Measurements from ENCODE around the gene FAM187B. TPM values are rescaled to one million over a fixed set of nuclear protein-coding genes. Genes with fewer than 3 reads are reported as not detected.
"Not testable (repeated sequence)": the region's sequence is repeated elsewhere in the genome, so short reads cannot be mapped to it uniquely, and the experiment has no call there.

Gene FAM187B
- total RNA-seq, 1 donor from 2014 or later: not detected

- Mint-ChIP-seq H3K4me1 (ENCODE audit: low read depth) (peaks cover 70% of the 10 kb centered on the region), H3K36me3 (ENCODE audit: low read depth) (peaks cover 4% of the 10 kb centered on the region), H3K4me3 (ENCODE audit: low read depth) (no peak overlapping the region), H3K27ac (no peak overlapping the region), H3K9me3 (peaks cover 4% of the 10 kb centered on the region), H3K27me3 (ENCODE audit: low read depth) (no peaks in the 10 kb centered on the region)
- no peak for DNase-seq (ENCODE audit: low spot score)
- intact Hi-C loops (cut with micrococcal nuclease): loop anchor here (5.0 kb wide), 1 partner anchor 58 kb away; the partner anchor contains the start of gene USF2
Observed at GRCh38 chr19:35209646-35210045, 18.9 kb downstream of the FAM187B start.

DNA sequence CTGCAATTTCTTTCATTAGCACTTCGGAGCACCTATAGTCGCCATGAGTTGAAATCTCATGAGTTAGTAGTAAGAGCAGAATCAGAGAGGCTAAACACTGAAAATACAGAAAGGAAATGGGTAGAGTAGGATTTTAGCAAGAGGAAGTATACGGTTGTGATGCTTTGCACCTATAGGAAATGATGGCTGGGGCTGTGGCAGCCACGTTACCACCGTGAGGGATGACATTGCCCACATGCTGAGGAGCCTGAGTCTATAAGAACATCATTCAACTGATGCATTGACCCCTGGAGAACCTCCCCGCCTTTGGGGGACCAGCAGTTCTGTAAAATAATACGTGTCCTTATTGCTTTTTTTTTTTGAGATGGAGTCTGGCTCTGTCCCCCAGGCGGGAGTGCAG, 20.4 kb downstream of the FAM187B start:
- no peaks in the 10 kb centered on the region for H3K27me3 Mint-ChIP-seq (ENCODE audit: low read depth)
- no peak for DNase-seq (ENCODE audit: low spot score)
- intact Hi-C loops (cut with micrococcal nuclease): loop anchor here (5.0 kb wide), 1 partner anchor 59 kb away; the partner anchor contains the start of gene USF2

GRCh38 chr19:35207391-35207871, 21.1 kb downstream of the FAM187B start:
- H3K27ac Mint-ChIP-seq: peak overlapping the region; percentile 25
- DNase-seq (ENCODE audit: low spot score): no peak
- peaks cover 4% of the 10 kb centered on the region for H3K9me3 Mint-ChIP-seq
- peaks cover 66% of the 10 kb centered on the region for H3K4me1 Mint-ChIP-seq (ENCODE audit: low read depth)
- peaks cover 4% of the 10 kb centered on the region for H3K36me3 Mint-ChIP-seq (ENCODE audit: low read depth)
- no peak overlapping the region for H3K4me3 Mint-ChIP-seq (ENCODE audit: low read depth)
- intact Hi-C loops (cut with micrococcal nuclease): loop anchor here (2.0 to 5.0 kb wide), 2 partner anchors 53 to 60 kb away; partner anchors contain the start of genes FXYD5 and USF2
- no peaks in the 10 kb centered on the region for H3K27me3 Mint-ChIP-seq (ENCODE audit: low read depth)

More for the DNA sequence above, 20.4 kb downstream of the FAM187B start:
- peaks cover 63% of the 10 kb centered on the region for H3K4me1 Mint-ChIP-seq (ENCODE audit: low read depth)
- peaks cover 4% of the 10 kb centered on the region for H3K9me3 Mint-ChIP-seq
- peaks cover 4% of the 10 kb centered on the region for H3K36me3 Mint-ChIP-seq (ENCODE audit: low read depth)
- no peak overlapping the region for H3K4me3 Mint-ChIP-seq (ENCODE audit: low read depth)
- peak overlapping the region; percentile 44 for H3K27ac Mint-ChIP-seq

GRCh38 chr19:35206855-35207254, 21.7 kb downstream of the FAM187B start:
- peak overlapping the region; percentile 91 for H3K27ac Mint-ChIP-seq
- peaks cover 60% of the 10 kb centered on the region for H3K4me1 Mint-ChIP-seq (ENCODE audit: low read depth)
- no peak for DNase-seq (ENCODE audit: low spot score)
- peaks cover 4% of the 10 kb centered on the region for H3K9me3 Mint-ChIP-seq
- no peaks in the 10 kb centered on the region for H3K27me3 Mint-ChIP-seq (ENCODE audit: low read depth)
- peaks cover 4% of the 10 kb centered on the region for H3K36me3 Mint-ChIP-seq (ENCODE audit: low read depth)
- intact Hi-C loops (cut with micrococcal nuclease): loop anchor here (1.0 to 5.0 kb wide), 3 partner anchors 23 to 60 kb away; partner anchors contain the start of genes FXYD5 and USF2
- peak overlapping the region; percentile 51 for H3K4me3 Mint-ChIP-seq (ENCODE audit: low read depth)

GRCh38 chr19:35206379-35206778, 22.2 kb downstream of the FAM187B start:
- H3K4me3 Mint-ChIP-seq (ENCODE audit: low read depth): peak overlapping the region; percentile 51
- intact Hi-C loops (cut with micrococcal nuclease): loop anchor here (1.0 to 5.0 kb wide), 3 partner anchors 22 to 61 kb away; partner anchors contain the start of genes FXYD5 and USF2
- no peaks in the 10 kb centered on the region for H3K27me3 Mint-ChIP-seq (ENCODE audit: low read depth)
- peaks cover 4% of the 10 kb centered on the region for H3K9me3 Mint-ChIP-seq
- H3K36me3 Mint-ChIP-seq (ENCODE audit: low read depth): peaks cover 4% of the 10 kb centered on the region
- H3K4me1 Mint-ChIP-seq (ENCODE audit: low read depth): peaks cover 57% of the 10 kb centered on the region
- peak overlapping the region; percentile 91 for H3K27ac Mint-ChIP-seq
- peak; percentile 56 for DNase-seq (ENCODE audit: low spot score)

DNA sequence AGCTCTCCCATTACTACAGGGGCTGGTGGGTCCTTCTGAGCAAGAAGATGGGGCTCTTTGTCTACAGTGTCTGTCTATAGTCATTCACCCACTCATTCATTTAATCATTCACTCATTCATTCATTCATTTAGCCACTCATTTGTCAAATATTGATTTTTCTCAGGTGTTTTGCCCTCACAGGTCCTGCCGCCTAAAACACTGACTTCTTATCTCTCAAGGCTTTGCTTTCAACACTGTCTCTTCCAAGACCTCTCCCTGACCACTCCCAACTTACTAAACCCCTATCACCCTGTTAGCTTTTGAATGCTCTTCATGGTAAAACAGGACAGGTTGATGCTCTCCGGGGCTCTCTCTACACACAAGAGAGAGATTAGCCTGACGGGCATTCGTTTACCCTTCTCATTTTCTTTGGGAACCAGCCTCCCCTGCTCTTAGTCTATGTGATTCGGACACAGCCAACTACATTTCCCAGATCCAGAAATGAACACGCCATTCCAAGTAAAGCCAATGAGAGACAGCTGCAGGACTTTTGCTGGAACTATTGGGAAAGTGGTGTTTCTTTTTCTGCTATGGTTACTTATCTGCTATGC, 22.7 kb downstream of the FAM187B start:
- intact Hi-C loops (cut with micrococcal nuclease): loop anchor here (1.0 to 5.0 kb wide), 3 partner anchors 22 to 61 kb away; partner anchors contain the start of genes FXYD5 and USF2
- Mint-ChIP-seq H3K4me1 (ENCODE audit: low read depth) (peaks cover 58% of the 10 kb centered on the region), H3K9me3 (peaks cover 4% of the 10 kb centered on the region), H3K4me3 (ENCODE audit: low read depth) (no peak overlapping the region), H3K27me3 (ENCODE audit: low read depth) (no peaks in the 10 kb centered on the region), H3K27ac (peak overlapping the region; percentile 91), H3K36me3 (ENCODE audit: low read depth) (peaks cover 4% of the 10 kb centered on the region)
- no peak for DNase-seq (ENCODE audit: low spot score)

GRCh38 chr19:35204799-35205732, 23.5 kb downstream of the FAM187B start:
- H3K9me3 Mint-ChIP-seq: peaks cover 4% of the 10 kb centered on the region
- no peaks in the 10 kb centered on the region for H3K27me3 Mint-ChIP-seq (ENCODE audit: low read depth)
- no peak overlapping the region for H3K4me3 Mint-ChIP-seq (ENCODE audit: low read depth)
- no peak for DNase-seq (ENCODE audit: low spot score)
- H3K27ac Mint-ChIP-seq: peak overlapping the region; percentile 91
- peaks cover 56% of the 10 kb centered on the region for H3K4me1 Mint-ChIP-seq (ENCODE audit: low read depth)
- H3K36me3 Mint-ChIP-seq (ENCODE audit: low read depth): peaks cover 4% of the 10 kb centered on the region
- intact Hi-C loops (cut with micrococcal nuclease): loop anchor here (5.0 kb wide), 1 partner anchor 62 kb away; the partner anchor contains the start of gene USF2

- intact Hi-C loops (cut with micrococcal nuclease): no loop called here
- H3K27ac Mint-ChIP-seq: peak overlapping the region; percentile 54
- peaks cover 2% of the 10 kb centered on the region for H3K36me3 Mint-ChIP-seq (ENCODE audit: low read depth)
- peaks cover 47% of the 10 kb centered on the region for H3K4me1 Mint-ChIP-seq (ENCODE audit: low read depth)
- H3K27me3 Mint-ChIP-seq (ENCODE audit: low read depth): peaks cover 2% of the 10 kb centered on the region
- H3K4me3 Mint-ChIP-seq (ENCODE audit: low read depth): no peak overlapping the region
- DNase-seq (ENCODE audit: low spot score): no peak
- peaks cover 2% of the 10 kb centered on the region for H3K9me3 Mint-ChIP-seq
Observed at GRCh38 chr19:35202722-35203688, 25.5 kb downstream of the FAM187B start.

- Mint-ChIP-seq H3K4me3 (ENCODE audit: low read depth) (no peak overlapping the region), H3K27me3 (ENCODE audit: low read depth) (peaks cover 2% of the 10 kb centered on the region), H3K36me3 (ENCODE audit: low read depth) (no peaks in the 10 kb centered on the region), H3K9me3 (no peaks in the 10 kb centered on the region), H3K4me1 (ENCODE audit: low read depth) (peaks cover 17% of the 10 kb centered on the region), H3K27ac (no peak overlapping the region)
- DNase-seq (ENCODE audit: low spot score): no peak
- intact Hi-C loops (cut with micrococcal nuclease): no loop called here
Observed at GRCh38 chr19:35199481-35199880, 29.1 kb downstream of the FAM187B start.

DNA sequence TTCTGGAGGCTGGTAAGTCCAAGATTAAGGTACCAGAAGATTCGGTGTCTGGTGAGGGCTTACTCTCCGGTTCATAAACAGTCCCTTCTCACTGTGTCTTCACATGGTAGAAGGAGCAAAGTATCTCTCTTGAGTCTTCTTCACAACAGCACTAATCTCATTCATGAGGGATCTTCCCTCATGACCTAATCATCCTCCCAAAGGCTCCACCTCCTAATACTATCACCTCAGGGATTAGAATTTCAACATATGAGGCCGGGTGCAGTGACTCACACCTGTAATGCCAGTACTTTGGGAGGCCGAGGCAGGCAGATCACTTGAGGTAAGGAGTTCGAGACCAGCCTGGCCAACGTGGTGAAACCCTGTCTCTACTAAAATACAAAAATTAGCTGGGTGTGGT, 31.7 kb downstream of the FAM187B start:
- H3K27ac Mint-ChIP-seq; H3K4me3 Mint-ChIP-seq (ENCODE audit: low read depth); intact Hi-C loops (cut with micrococcal nuclease); DNase-seq (ENCODE audit: low spot score); H3K4me1 Mint-ChIP-seq (ENCODE audit: low read depth); H3K9me3 Mint-ChIP-seq; H3K36me3 Mint-ChIP-seq (ENCODE audit: low read depth); H3K27me3 Mint-ChIP-seq (ENCODE audit: low read depth): not testable (repeated sequence)

GRCh38 chr19:35195830-35196229, 32.7 kb downstream of the FAM187B start:
- no peaks in the 10 kb centered on the region for H3K36me3 Mint-ChIP-seq (ENCODE audit: low read depth)

More at GRCh38 chr19:35195830-35196229, 32.7 kb downstream of the FAM187B start:
- H3K4me1 Mint-ChIP-seq (ENCODE audit: low read depth): peaks cover 7% of the 10 kb centered on the region
- H3K27me3 Mint-ChIP-seq (ENCODE audit: low read depth): peaks cover 14% of the 10 kb centered on the region
- no peak for DNase-seq (ENCODE audit: low spot score)
- intact Hi-C loops (cut with micrococcal nuclease): no loop called here
- H3K9me3 Mint-ChIP-seq: peaks cover 8% of the 10 kb centered on the region
- no peak overlapping the region for H3K27ac Mint-ChIP-seq
- H3K4me3 Mint-ChIP-seq (ENCODE audit: low read depth): no peak overlapping the region

Measured in activated T-helper 2 cell treated with anti-CD3 and anti-CD28 coated beads, Interferon-gamma antibody, Interleukin-2, Interleukin-4, amounts not matched to agents 10 μg/mL and 5 μg/mL and 100 μg/mL, durations not matched to agents 14 hours and 24 hours and 36 hours (primary cell).